Ovary (tissue), 9 donors: Measurements from ENCODE around the gene WARS2. TPM values are rescaled to one million over a fixed set of nuclear protein-coding genes. Genes with fewer than 3 reads are reported as not detected.

Experiments used
- DNase-seq, 5 donors: peaks; one replicate each; pipeline ENCODE4 v3.0.0-alpha.2; 2019 to 2020
- H3K27ac ChIP-seq, 2 donors: fragments of 200-600 bp; one replicate each; pipeline versions ENCODE4 v1.5.1 to v1.8.0; 2019 to 2022
- H3K27me3 ChIP-seq: fragments of 200-600 bp; one replicate; pipeline ENCODE4 v1.8.0; 2022
- H3K36me3 ChIP-seq: fragments of 200-600 bp; sonication (generic); one replicate; pipeline ENCODE4 v1.5.1; 2019
- H3K4me1 ChIP-seq: one replicate; pipeline ENCODE4 v1.8.1; 2013; ENCODE audit warnings: mild to moderate bottlenecking, moderate library complexity; ENCODE audit not compliant: insufficient read depth
- H3K4me3 ChIP-seq: fragments of 200-600 bp; sonication (generic); one replicate; pipeline ENCODE4 v1.5.1; 2017
- H3K9me3 ChIP-seq, 2 donors: fragments of 200-600 bp in 1 of 2; sonication (generic) in 1 of 2; one replicate each; pipeline versions ENCODE4 v1.5.1 to v1.8.1; 2013 to 2019; ENCODE audit warnings: mild to moderate bottlenecking in 1 of 2, moderate library complexity in 1 of 2
- CTCF ChIP-seq, 3 donors: fragments of 450-650 bp in 2 of 3; fragments of 200-600 bp in 1 of 3; IDR thresholded peaks; one replicate each; pipeline versions ENCODE4 v1.5.1 to v1.8.0; 2016 to 2022; ENCODE audit warnings: antibody characterized with exemption in 3 of 3, mild to moderate bottlenecking in 1 of 3
- EP300 ChIP-seq: sonication (generic); formaldehyde crosslinking; IDR thresholded peaks from one replicate; pipeline ENCODE4 v1.6.1; 2017; ENCODE audit warnings: antibody characterized with exemption
- POLR2A ChIP-seq: fragments of 450-650 bp; IDR thresholded peaks from one replicate; pipeline ENCODE4 v1.6.1; 2017; ENCODE audit warnings: antibody characterized with exemption, mild to moderate bottlenecking, moderate library complexity
- WGBS, 3 donors: extraction: QIAGEN DNeasy Blood & Tissue Kit in 1 of 3; methylation state at CpG; one replicate each; pipeline versions ENCODE4 v1.1.5 to v1.1.7; 2013 to 2017; 5-methylcytosine and 5-hydroxymethylcytosine counted together
- intact Hi-C, 4 donors: fragments of 100-400 bp; cut with DNase I; formaldehyde crosslinking; loops; one replicate each; pipeline versions ENCODE4 v1.11.0 to v1.15.1; 2022 to 2023
- polyA plus RNA-seq, 2 donors: library from polyadenylated mRNA; stranded (reverse); fragments of 200-250 nt in 1 of 2; fragments of 350-450 nt in 1 of 2; fragmentation: Illumina TruSeq in 1 of 2; extraction: RNeasy Lipid Tissue Mini Kit (QIAGEN cat#74804) in 1 of 2; gene quantifications; one replicate each; pipeline ENCODE4 v1.2.3, GENCODE V29; 2013 to 2014
- total RNA-seq, 7 donors: library from RNA; depleted of rRNA in 2 of 7; stranded (reverse); fragments of >200 nt in 2 of 7; fragmentation: NEBNext Ultra II Directional in 3 of 7; extraction: Animal tissue kit (Norgen Biotek cat#: 25700) in 3 of 7; gene quantifications; one replicate each; pipeline versions ENCODE4 v1.1.0 to v1.2.4, GENCODE V29; 2016 to 2023
- donor health status: DM: no; HTN: no; CAD: no; lungs with moderate emphysema.
- donor health status: DM: no; HTN: no; CAD: no.
- donor health status: Bipolar disorder and iron deficiency.
- donor health status: DM: yes; HTN: yes; CAD: no.
- donor health status: DM: no; HTN: no; CAD: no.
- donor health status: DM: yes; HTN: yes; CAD: no.

Gene WARS2
- total and polyA plus RNA-seq, 9 donors, result 6.1 to 20.3 (median 15.5) TPM

DNA sequence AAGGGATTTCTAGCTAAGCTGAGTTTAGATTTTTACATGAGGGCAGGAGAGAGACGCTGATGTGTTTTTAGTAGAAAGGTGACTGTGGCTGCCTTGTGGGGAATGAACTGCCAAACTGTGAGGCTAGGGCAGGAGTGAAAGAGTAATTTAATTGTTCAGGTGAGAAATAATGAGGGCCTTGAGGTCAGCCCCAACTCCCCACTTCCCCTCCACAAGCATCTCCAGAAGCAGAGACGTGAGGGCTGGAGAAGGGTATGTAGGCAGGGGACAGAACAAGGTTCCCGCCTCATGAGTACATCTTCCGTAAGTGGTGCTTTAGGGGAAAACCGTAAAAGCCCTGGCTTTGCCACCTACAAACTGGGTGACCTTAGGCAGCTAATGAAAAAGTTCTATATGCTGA is 70.8 kb downstream of the WARS2 start:
- H3K27ac ChIP-seq, result no peak overlapping the region
- WGBS, 3 donors, result 77 to 86% (median 85%) methylated on average over 5 of the region's 5 CpGs
- TF ChIP-seq POLR2A, result no peak
- TF ChIP-seq EP300, result no peak
- no peak for TF ChIP-seq CTCF (IDR thresholded peaks at IDR 0.05)
- peaks cover 2% of the 10 kb centered on the region for H3K4me1 ChIP-seq
- H3K9me3 ChIP-seq, result no peaks in the 10 kb centered on the region
- H3K4me3 ChIP-seq, result no peak overlapping the region
- H3K36me3 ChIP-seq, result no peaks in the 10 kb centered on the region
- intact Hi-C loops, result no loop called here
- H3K27me3 ChIP-seq, result no peaks in the 10 kb centered on the region
- DNase-seq, result no peak

DNA sequence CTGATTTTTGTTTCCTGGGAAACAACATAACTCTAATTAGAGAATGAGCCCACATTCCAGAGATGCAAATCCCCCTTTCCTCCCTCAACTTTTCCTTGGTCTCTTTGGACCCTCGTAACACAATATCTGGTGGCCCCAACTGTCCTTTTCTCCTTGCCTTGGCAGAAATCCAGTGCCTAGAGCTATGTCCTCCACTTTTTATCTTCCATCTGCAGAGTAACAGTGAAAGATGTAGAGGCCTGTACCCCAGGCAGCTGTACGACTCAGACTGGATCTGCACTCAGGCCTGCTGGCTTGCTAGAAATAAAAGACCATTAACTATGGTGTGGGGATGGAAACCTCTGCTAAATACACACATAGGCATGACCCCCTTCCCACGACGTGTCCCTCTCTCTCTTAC is 72.0 kb downstream of the WARS2 start:
- DNase-seq, result no peak
- no peaks in the 10 kb centered on the region for H3K36me3 ChIP-seq
- H3K9me3 ChIP-seq, result no peaks in the 10 kb centered on the region
- H3K27ac ChIP-seq, result no peak overlapping the region
- H3K4me3 ChIP-seq, result no peak overlapping the region
- WGBS, 3 donors, result 67 to 84% (median 80%) methylated on average over 4 of the region's 4 CpGs
- intact Hi-C loops, result no loop called here
- no peaks in the 10 kb centered on the region for H3K27me3 ChIP-seq
- H3K4me1 ChIP-seq, result peaks cover 2% of the 10 kb centered on the region
- TF ChIP-seq EP300, result no peak
- no peak for TF ChIP-seq POLR2A
- TF ChIP-seq CTCF (IDR thresholded peaks at IDR 0.05), result no peak

GRCh38 chr1:119061700-119062099 is 78.8 kb downstream of the WARS2 start:
- H3K27ac ChIP-seq, result no peak overlapping the region
- no peak for TF ChIP-seq EP300
- TF ChIP-seq CTCF (IDR thresholded peaks at IDR 0.05), result no peak
- no peak for TF ChIP-seq POLR2A
- no peaks in the 10 kb centered on the region for H3K4me1 ChIP-seq
- H3K9me3 ChIP-seq, result no peaks in the 10 kb centered on the region
- H3K27me3 ChIP-seq, result no peaks in the 10 kb centered on the region
- intact Hi-C loops, result no loop called here
- no peak for DNase-seq
- no peak overlapping the region for H3K4me3 ChIP-seq
- no peaks in the 10 kb centered on the region for H3K36me3 ChIP-seq

DNA sequence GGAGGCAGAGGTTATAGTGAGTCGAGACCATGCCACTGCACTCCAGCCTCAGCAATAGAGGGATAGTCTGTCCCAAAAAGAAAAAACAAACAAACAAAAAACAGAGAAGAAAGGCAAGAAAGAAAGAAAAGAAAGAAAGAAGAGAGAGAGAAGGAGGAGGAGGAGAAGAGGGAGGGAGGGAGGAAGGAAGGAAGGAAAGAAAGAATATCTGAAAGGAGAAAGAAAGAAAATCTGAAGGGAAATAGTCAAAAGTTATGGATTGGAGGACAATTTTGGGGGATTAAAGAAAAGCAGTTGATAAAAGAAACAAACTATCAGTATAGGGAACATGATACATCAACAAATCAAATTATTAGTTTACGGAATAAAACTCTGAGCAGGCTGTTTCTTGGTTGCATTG is 84.9 kb downstream of the WARS2 start:
- Histone ChIP-seq H3K4me3 (no peak overlapping the region), H3K9me3 (no peaks in the 10 kb centered on the region), H3K27ac (no peak overlapping the region), H3K4me1 (no peaks in the 10 kb centered on the region), H3K36me3 (no peaks in the 10 kb centered on the region), H3K27me3 (no peaks in the 10 kb centered on the region)
- 94 to 99% (median 97%) methylated on average over 2 of the region's 2 CpGs for WGBS, 3 donors
- TF ChIP-seq CTCF (IDR thresholded peaks at IDR 0.05) (no peak), EP300 (no peak), POLR2A (no peak)
- intact Hi-C loops, result no loop called here
- DNase-seq, result no peak

DNA sequence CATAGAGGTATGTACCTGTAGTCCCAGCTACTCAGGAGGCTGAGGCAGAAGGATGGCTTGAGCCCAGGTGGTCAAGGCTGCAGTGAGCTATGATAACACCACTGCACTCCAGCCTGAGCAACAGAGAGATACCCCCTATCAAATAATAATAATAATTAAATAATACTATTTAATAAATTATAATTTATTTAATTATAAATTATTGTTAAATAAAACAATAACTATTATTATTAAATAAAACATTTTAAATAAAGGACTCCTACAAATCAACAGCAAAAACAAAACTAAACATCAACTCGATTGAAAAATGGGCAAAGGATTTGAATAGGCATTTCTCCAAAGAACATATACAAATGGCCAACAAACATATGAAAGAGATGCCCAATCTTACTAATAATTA is 86.5 kb downstream of the WARS2 start:
- intact Hi-C loops, result no loop called here
- TF ChIP-seq CTCF (IDR thresholded peaks at IDR 0.05), result no peak
- DNase-seq, result no peak
- Histone ChIP-seq H3K4me3 (no peak overlapping the region), H3K9me3 (no peaks in the 10 kb centered on the region), H3K27me3 (no peaks in the 10 kb centered on the region), H3K27ac (no peak overlapping the region), H3K4me1 (no peaks in the 10 kb centered on the region), H3K36me3 (no peaks in the 10 kb centered on the region)
- 97 to 98% (median 97%) methylated on average over 1 of the region's 1 CpG for WGBS, 3 donors
